C4-2B (cell line): ENCODE measurements around the gene GPSM3.

Source experiments
- CTCF ChIP-seq: fragments of 450-650 bp; conservative IDR thresholded peaks from 2 replicates; pipeline ENCODE4 v1.5.1; 2017; ENCODE audit warnings: mild to moderate bottlenecking
- ZFX ChIP-seq: fragments of 450-650 bp; IDR thresholded peaks from 2 replicates; pipeline ENCODE4 v1.6.1; 2017

- TF ChIP-seq CTCF, result no peak
- TF ChIP-seq ZFX, result no peak
These were observed 17.8 kb upstream of the GPSM3 start for GRCh38 chr6:32210191-32210601.
